NT2/D1 (cell line): Measurements from ENCODE around the gene OR1S2.

Experiments
- DNase-seq: peaks from one replicate; pipeline ENCODE4 v3.0.0-alpha.2; 2011; ENCODE audit warnings: low read depth, low spot score
- H3K27me3 ChIP-seq: 2 replicates; pipeline ENCODE4 v1.6.0; 2011; ENCODE audit warnings: mild to moderate bottlenecking; ENCODE audit not compliant: insufficient read length, insufficient read depth
- H3K36me3 ChIP-seq: 2 replicates; pipeline ENCODE4 v1.6.1; 2011; ENCODE audit warnings: mild to moderate bottlenecking, low read length, mixed read lengths; ENCODE audit not compliant: insufficient read depth, insufficient read length
- H3K4me1 ChIP-seq: 2 replicates; pipeline ENCODE4 v1.5.1; 2011; ENCODE audit not compliant: insufficient read depth, insufficient read length
- H3K4me3 ChIP-seq: 2 replicates; pipeline ENCODE4 v1.5.1; 2011; ENCODE audit warnings: low read depth; ENCODE audit not compliant: insufficient read length
- H3K9ac ChIP-seq: 2 replicates; pipeline ENCODE4 v1.6.0; 2011; ENCODE audit warnings: low read depth; ENCODE audit not compliant: insufficient read length
- H3K9me3 ChIP-seq: 2 replicates; pipeline ENCODE4 v1.5.1; 2011; ENCODE audit warnings: mild to moderate bottlenecking, low read length; ENCODE audit not compliant: insufficient read depth
- SUZ12 ChIP-seq: IDR thresholded peaks from 2 replicates; pipeline ENCODE4 v1.6.1; 2011; ENCODE audit not compliant: insufficient read length, insufficient read depth; ENCODE audit errors: extremely low read depth
- YY1 ChIP-seq: IDR thresholded peaks from 2 replicates; pipeline ENCODE4 v1.6.1; 2011; ENCODE audit not compliant: insufficient read length, insufficient read depth
- ZNF274 ChIP-seq: IDR thresholded peaks from 2 replicates; pipeline ENCODE4 v1.6.1; 2011; ENCODE audit warnings: mild to moderate bottlenecking, low read depth, low read length

The OR1S2 gene

DNA sequence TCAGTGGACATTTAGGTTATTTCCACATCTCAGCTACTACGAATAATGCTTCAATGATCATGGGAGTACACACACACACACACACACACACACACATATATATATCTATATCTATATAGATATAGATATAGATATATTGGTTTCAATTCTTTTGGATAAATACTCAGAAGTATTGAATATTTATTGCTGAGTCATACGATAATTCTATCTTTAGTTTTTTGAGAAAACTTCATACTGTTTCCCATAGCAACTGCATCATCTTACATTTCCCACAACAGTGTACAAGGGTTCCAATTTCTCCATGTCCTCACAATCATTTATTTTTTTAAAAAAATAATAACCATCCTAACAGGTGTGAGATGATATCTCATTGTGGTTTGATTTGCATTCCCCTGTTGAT, 8.0 kb downstream of the OR1S2 start:
- no peaks in the 10 kb centered on the region for H3K27me3 ChIP-seq
- H3K4me3 ChIP-seq: no peak overlapping the region
- H3K9ac ChIP-seq: no peak overlapping the region
- no peaks in the 10 kb centered on the region for H3K9me3 ChIP-seq
- no peak for DNase-seq
- H3K36me3 ChIP-seq: no peaks in the 10 kb centered on the region
- H3K4me1 ChIP-seq: no peaks in the 10 kb centered on the region
- TF ChIP-seq ZNF274: no peak
- no peak for TF ChIP-seq YY1
- TF ChIP-seq SUZ12: no peak

DNA sequence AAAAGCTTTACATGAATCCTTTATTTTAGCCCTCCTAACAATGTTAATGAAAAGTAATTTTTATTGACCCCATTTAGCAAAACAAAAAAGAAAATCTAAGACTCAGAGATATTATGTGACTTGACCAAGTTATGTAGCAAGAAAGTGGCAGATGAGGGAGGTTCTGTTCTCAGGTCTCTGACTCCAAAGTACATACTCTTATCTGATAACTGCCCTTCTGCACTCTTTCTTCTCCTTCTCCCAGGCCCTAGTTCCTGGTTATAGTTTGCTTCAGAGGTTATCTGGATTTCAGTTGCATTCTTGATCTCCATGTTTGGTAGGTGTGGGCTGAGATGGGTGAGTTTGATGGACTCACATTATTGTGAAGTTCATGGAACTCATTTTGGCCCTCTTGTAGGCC, 10.6 kb downstream of the OR1S2 start:
- no peaks in the 10 kb centered on the region for H3K27me3 ChIP-seq
- H3K4me1 ChIP-seq: no peaks in the 10 kb centered on the region
- no peaks in the 10 kb centered on the region for H3K9me3 ChIP-seq
- no peak for TF ChIP-seq SUZ12
- no peak for TF ChIP-seq ZNF274
- no peak for TF ChIP-seq YY1
- no peak overlapping the region for H3K9ac ChIP-seq
- H3K4me3 ChIP-seq: no peak overlapping the region
- no peak for DNase-seq
- H3K36me3 ChIP-seq: no peaks in the 10 kb centered on the region

DNA sequence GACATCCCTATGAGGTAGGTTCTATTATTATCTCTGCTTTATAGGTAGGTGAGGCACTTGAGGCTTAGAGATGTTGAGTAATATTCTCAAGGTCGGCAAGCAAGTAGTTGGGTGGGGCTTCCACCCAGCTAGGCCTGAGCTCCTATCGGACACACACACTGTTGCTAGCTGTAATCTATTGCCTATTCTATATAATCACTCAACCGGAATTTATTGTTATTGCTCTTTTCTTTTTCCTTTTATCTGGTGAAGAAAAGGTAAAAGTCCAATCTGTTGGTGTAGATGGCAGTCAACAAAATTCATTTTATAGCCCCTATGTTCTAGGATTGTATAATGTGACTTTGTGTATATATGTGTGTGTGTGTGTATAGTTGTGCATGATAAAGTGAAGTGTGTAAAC, 11.7 kb downstream of the OR1S2 start:
- Histone ChIP-seq H3K36me3 (no peaks in the 10 kb centered on the region), H3K9me3 (no peaks in the 10 kb centered on the region), H3K4me1 (no peaks in the 10 kb centered on the region), H3K9ac (no peak overlapping the region), H3K27me3 (no peaks in the 10 kb centered on the region), H3K4me3 (no peak overlapping the region)
- no peak for DNase-seq
- TF ChIP-seq SUZ12: no peak
- no peak for TF ChIP-seq YY1
- no peak for TF ChIP-seq ZNF274

DNA sequence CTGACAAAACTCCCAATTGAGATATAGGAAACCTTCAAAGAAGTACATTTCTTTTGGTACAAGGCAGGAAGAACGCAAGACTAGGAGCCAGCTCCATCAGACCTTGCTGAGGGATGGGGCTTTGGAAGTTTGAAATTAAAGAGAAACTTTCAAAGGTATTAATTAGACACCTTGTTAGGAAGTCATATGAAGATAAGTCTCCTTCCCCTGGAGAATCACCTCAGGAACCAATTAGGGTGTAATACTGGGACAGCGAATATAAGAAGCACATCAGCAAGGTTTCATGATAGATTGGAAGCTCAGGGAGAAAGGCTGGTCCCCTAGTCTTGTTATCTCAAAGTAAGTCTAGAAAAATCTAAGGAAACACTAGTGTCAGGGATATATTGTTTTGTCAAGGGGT, 15.2 kb downstream of the OR1S2 start, which contains the start of gene OR9Q2:
Gene OR9Q2 (plus strand): TSS at position 301 of the 400 bp plus-strand sequence. CDS start 1,421 bp downstream, outside the sequence.
- Histone ChIP-seq H3K9ac (no peak within 1 kb of the TSS), H3K36me3 (no peaks in the 10 kb centered on the region), H3K9me3 (no peaks in the 10 kb centered on the region), H3K27me3 (no peaks in the 10 kb centered on the region), H3K4me1 (no peaks in the 10 kb centered on the region), H3K4me3 (no peak within 1 kb of the TSS)
- DNase-seq: no peak
- TF ChIP-seq YY1: no peak
- TF ChIP-seq ZNF274: no peak
- no peak for TF ChIP-seq SUZ12

DNA sequence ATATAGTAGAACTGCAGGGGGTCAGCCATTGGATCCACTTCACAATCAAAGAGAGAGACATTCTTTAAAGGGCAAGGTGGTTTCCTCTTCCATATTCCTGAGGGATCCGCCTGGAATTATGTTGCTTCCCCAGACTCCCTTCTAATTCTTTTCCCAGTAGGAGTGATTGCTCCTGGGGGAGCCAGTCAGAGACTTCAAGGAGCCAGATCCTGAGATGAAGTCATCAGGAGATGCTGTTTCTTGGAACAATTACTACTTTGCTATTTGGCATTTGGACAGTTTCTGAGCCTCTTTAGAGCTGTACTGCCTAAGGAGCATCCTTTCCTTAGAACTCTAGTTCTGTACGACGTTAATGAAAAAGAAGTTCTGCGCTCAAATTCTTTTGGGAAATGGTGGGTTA, 17.0 kb downstream of the OR1S2 start:
- H3K36me3 ChIP-seq: no peaks in the 10 kb centered on the region
- no peaks in the 10 kb centered on the region for H3K9me3 ChIP-seq
- H3K27me3 ChIP-seq: no peaks in the 10 kb centered on the region
- H3K4me1 ChIP-seq: no peaks in the 10 kb centered on the region
- no peak for TF ChIP-seq SUZ12
- no peak for TF ChIP-seq ZNF274
- TF ChIP-seq YY1: no peak
- no peak for DNase-seq
- H3K4me3 ChIP-seq: no peak overlapping the region
- no peak overlapping the region for H3K9ac ChIP-seq

DNA sequence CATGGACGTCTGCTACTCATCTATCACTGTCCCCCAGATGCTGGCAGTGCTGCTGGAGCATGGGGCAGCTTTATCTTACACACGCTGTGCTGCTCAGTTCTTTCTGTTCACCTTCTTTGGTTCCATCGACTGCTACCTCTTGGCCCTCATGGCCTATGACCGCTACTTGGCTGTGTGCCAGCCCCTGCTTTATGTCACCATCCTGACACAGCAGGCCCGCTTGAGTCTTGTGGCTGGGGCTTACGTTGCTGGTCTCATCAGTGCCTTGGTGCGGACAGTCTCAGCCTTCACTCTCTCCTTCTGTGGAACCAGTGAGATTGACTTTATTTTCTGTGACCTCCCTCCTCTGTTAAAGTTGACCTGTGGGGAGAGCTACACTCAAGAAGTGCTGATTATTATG, 24.3 kb downstream of the OR1S2 start:
- no peak for TF ChIP-seq SUZ12
- TF ChIP-seq YY1: no peak
- TF ChIP-seq ZNF274: no peak
- H3K9me3 ChIP-seq: no peaks in the 10 kb centered on the region
- no peak for DNase-seq
- H3K9ac ChIP-seq: no peak overlapping the region
- H3K36me3 ChIP-seq: no peaks in the 10 kb centered on the region
- no peak overlapping the region for H3K4me3 ChIP-seq
- H3K4me1 ChIP-seq: no peaks in the 10 kb centered on the region
- no peaks in the 10 kb centered on the region for H3K27me3 ChIP-seq

DNA sequence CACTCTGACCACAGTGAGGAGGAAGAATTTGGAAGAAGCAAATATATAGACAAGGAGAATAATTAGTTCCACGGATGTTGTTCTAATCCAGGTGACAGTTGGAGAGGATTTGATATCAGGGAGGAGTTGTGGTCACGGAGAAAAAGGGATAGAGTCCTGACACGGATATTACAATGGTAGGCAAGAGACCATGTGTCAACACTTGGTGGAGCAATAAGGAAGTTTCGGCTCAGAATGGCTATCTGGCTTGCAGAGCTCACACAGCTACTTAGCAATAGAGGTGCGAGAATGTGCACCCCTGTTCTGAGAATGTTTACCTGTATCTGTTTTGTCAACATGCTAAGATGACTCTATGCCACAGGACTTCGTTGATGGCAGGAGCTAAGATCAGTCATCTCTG, 25.5 kb downstream of the OR1S2 start:
- Histone ChIP-seq H3K9ac (no peak overlapping the region), H3K36me3 (no peaks in the 10 kb centered on the region), H3K9me3 (no peaks in the 10 kb centered on the region), H3K4me1 (no peaks in the 10 kb centered on the region), H3K27me3 (no peaks in the 10 kb centered on the region), H3K4me3 (no peak overlapping the region)
- no peak for TF ChIP-seq YY1
- TF ChIP-seq SUZ12: no peak
- no peak for TF ChIP-seq ZNF274
- no peak for DNase-seq

DNA sequence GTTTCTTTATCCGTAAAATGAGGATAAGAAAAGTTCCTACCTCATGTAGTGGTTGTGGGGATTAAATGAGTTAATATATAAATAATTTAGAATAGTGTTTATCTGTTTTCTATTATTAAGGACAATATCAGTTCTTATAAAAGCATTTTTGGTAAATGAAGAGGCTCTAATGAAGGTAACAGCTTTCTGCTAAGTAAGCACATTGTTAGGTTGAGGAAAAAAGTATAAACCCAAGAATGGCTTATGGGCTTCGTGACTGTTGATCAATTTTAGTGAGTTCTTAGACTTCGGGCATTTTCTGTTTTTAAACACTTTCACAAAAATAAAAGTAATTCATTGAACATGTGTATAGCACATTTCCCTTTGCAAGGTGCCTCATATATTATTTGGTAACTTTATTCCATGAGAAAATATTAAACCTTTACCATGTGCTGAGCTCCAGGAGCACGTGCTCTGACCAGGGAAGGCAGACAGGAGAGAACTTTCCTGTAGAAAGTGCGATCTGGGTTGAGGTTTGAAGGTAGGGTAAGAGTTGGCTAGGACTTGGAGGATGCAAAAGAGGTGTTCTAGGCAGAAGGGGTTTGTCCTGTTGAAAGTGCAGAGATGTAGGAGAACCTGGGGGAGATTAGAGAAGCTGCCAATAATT, 26.4 kb downstream of the OR1S2 start:
- Histone ChIP-seq H3K36me3 (no peaks in the 10 kb centered on the region), H3K4me1 (no peaks in the 10 kb centered on the region), H3K4me3 (no peak overlapping the region), H3K9me3 (no peaks in the 10 kb centered on the region), H3K27me3 (no peaks in the 10 kb centered on the region), H3K9ac (no peak overlapping the region)
- TF ChIP-seq ZNF274 (no peak), YY1 (no peak), SUZ12 (no peak)
- no peak for DNase-seq
